Activated naive CD4-positive, alpha-beta T cell treated with anti-CD3 and anti-CD28 coated beads for 36 hours (primary cell): ENCODE measurements around the gene ZIC4. TPM values are rescaled to one million over a fixed set of nuclear protein-coding genes. Genes with fewer than 3 reads are reported as not detected.

ENCODE experiments used
- CTCF ChIA-PET: fragments of 350-600 bp; sonication (Branson Sonifier 250); formaldehyde crosslinking; loops from one replicate; lab custom pipeline; 2021; ENCODE audit warnings: antibody characterized with exemption; lab: Charles Lee
- DNase-seq: peaks from one replicate; pipeline ENCODE4 v3.0.0-alpha.2; 2020
- H3K27ac Mint-ChIP-seq: one replicate; pipeline ENCODE4 v1.8.0; 2021; ENCODE audit warnings: mild to moderate bottlenecking, mixed read lengths
- H3K27me3 Mint-ChIP-seq: one replicate; pipeline ENCODE4 v1.8.0; 2021; ENCODE audit warnings: low read depth, mixed read lengths
- H3K36me3 Mint-ChIP-seq: one replicate; pipeline ENCODE4 v1.8.0; 2021; ENCODE audit warnings: low read depth, mixed read lengths
- H3K4me1 Mint-ChIP-seq: one replicate; pipeline ENCODE4 v1.8.0; 2021; ENCODE audit warnings: low read depth, mixed read lengths
- H3K4me3 Mint-ChIP-seq: one replicate; pipeline ENCODE4 v1.8.0; 2021; ENCODE audit warnings: mild to moderate bottlenecking, moderate library complexity, mixed read lengths
- H3K9me3 Mint-ChIP-seq: one replicate; pipeline ENCODE4 v1.8.0; 2021; ENCODE audit warnings: mixed read lengths
- intact Hi-C: fragments of 100-400 bp; cut with micrococcal nuclease; formaldehyde crosslinking; loops from one replicate; pipeline ENCODE4 v1.15.1; 2023
- total RNA-seq, 2 experiments: library from RNA; stranded (reverse); gene quantifications; one replicate each; pipeline ENCODE4 v1.2.3, GENCODE V29; 2021

Gene ZIC4
- total RNA-seq, 2 experiments from 2014 or later = not detected

DNA sequence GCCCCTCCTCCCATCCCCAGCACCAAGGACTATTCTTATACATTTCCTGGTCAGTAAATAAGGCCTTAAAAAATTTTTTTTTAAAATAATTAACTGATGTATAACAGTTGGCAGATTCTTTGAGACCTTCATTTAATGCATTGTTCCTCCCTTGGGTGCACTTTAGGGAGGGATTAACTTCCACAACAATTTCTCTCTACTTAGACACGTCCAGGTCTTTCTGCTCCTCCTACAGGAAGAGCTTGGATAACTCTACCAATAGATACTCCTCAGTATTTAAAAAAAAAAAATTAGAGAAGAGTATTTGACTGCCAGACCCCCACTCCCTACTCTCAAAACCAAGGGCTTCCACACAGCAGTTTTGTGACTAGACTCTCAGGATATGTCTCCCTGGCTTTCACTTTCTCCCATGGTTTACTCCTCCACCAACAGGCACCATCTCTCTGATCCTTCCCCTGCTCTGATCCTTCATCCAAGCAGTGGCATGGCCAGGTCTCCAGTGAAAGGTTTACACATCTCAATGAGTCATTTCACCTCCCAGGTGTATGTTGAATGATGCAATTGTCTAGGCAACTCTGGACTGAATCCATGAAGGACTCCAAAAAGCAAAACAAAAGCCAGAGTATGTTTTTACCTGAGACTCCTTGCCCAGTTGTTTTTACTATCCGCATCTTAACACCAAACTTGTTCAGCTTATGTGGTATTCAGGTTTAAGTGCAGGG is 7.4 kb downstream of the ZIC4 start:
- Mint-ChIP-seq H3K9me3 (peaks cover 4% of the 10 kb centered on the region), H3K27me3 (peaks cover 78% of the 10 kb centered on the region), H3K36me3 (peaks cover 10% of the 10 kb centered on the region), H3K27ac (no peak overlapping the region), H3K4me1 (peaks cover 8% of the 10 kb centered on the region), H3K4me3 (no peak overlapping the region)
- CTCF ChIA-PET = no interaction called here
- intact Hi-C loops = no loop called here
- DNase-seq = no peak

DNA sequence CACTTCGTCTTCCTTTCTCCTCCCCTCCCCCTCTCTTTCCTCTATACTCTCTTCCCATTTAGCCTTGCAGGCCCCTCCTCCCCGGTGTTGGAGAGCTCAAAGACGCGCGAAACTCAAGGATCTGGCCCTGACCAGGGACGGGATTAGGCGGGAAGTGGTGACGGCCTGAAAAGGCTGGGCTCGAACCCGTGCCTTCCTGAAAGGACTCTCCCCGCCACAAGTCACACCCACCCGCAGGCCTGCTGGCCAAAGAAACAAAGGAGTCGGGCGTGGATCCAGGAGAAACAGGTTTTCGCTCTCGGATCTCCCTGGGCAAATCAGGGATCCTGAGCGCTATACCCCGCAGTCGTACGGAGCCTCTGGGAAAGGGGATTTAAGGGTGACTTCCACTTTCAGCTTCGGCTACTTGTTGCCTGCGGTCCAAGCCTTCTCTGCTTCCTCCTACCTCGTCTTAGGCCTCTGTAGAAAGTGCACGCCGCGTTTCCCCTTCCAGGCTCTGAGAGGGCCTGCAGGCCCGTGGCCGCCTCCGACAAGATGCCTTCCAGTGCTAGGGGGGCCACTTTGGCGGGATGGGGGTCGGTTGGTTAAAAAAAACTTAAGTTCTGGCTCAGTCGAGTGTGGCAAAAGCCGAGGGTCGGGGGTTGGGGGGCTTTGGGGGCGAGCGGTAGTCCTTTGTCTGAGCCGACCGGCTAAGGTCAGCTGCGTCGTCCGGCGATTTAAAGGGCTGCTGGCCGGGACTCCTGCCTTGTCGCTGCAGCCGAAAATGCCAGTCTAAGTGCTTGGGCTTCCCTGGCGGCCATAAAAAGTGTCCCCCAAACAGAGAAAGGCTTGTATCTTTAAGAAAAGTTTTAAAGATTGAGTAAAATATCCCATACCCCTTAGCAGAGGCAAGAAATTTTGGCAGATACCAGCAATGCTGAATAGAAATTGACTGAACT is 8.2 kb downstream of the ZIC4 start:
- H3K4me3 Mint-ChIP-seq = no peak overlapping the region
- peaks cover 75% of the 10 kb centered on the region for H3K27me3 Mint-ChIP-seq
- intact Hi-C loops = no loop called here
- H3K9me3 Mint-ChIP-seq = peaks cover 4% of the 10 kb centered on the region
- no peak overlapping the region for H3K27ac Mint-ChIP-seq
- peaks cover 10% of the 10 kb centered on the region for H3K4me1 Mint-ChIP-seq
- peaks cover 10% of the 10 kb centered on the region for H3K36me3 Mint-ChIP-seq
- CTCF ChIA-PET = no interaction called here
- DNase-seq = no peak

DNA sequence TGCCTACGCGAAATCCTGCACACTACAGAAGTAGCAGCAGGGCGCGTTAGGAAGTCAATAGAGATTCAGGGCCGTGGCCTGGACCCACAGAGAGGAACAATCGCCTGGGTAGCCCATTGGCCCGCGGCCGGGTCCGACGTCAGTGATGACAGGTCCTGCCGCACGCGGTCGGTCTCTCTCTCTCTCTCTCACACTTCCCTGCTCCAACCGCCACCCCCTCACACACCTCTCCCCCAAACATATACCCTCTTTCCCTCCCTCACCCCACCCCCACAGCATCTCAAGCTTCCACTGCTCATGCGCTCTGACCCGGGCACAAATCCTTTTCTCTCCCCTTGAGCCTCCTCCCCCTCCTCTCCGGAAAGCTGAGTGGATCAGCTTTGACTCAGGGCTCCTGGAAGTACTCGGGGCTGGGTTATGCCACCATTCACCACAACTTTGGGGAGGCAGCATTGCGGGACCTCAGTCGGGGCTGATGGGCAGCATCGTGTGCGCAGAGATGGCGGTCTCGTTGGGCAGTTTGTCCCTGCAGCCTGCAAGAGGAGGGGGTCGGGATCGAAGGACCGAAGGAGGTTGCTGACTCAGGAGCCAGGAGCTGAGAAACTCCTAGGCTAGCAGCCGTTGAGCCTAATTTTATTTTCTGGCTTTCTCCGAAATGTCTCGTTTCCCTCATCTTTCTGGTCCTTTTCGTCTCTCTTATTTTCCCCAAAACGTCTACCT is 9.0 kb downstream of the ZIC4 start:
- peaks cover 77% of the 10 kb centered on the region for H3K27me3 Mint-ChIP-seq
- H3K9me3 Mint-ChIP-seq = peaks cover 4% of the 10 kb centered on the region
- H3K27ac Mint-ChIP-seq = no peak overlapping the region
- peaks cover 13% of the 10 kb centered on the region for H3K36me3 Mint-ChIP-seq
- H3K4me1 Mint-ChIP-seq = peaks cover 10% of the 10 kb centered on the region
- intact Hi-C loops = no loop called here
- H3K4me3 Mint-ChIP-seq = no peak overlapping the region
- CTCF ChIA-PET = no interaction called here
- DNase-seq = no peak

DNA sequence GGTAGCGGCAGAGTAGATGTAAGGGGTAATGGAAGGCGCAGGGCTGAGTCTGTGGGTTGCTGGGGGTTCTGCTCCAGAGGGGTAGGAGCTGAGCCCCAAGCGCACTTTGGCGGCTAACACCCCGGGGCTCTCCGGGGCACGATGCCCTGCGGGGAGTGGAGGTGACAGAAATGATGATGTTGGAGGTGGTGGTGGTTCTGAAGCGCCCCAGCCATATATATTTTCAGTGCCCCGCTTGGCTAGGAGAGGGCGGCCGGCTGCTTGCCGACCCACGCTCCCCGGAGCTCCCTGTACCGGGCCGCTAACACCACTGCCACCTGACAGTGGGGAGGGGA is 9.7 kb downstream of the ZIC4 start:
- Mint-ChIP-seq H3K27ac (no peak overlapping the region), H3K36me3 (peaks cover 15% of the 10 kb centered on the region), H3K27me3 (peaks cover 78% of the 10 kb centered on the region), H3K4me3 (no peak overlapping the region), H3K4me1 (peaks cover 10% of the 10 kb centered on the region), H3K9me3 (peaks cover 1% of the 10 kb centered on the region)
- CTCF ChIA-PET = interaction anchor here (0.6 kb wide), 1 partner anchor 46 kb away, joined by 4 read pairs; no protein-coding TSS in a partner anchor
- no peak for DNase-seq
- intact Hi-C loops = no loop called here

DNA sequence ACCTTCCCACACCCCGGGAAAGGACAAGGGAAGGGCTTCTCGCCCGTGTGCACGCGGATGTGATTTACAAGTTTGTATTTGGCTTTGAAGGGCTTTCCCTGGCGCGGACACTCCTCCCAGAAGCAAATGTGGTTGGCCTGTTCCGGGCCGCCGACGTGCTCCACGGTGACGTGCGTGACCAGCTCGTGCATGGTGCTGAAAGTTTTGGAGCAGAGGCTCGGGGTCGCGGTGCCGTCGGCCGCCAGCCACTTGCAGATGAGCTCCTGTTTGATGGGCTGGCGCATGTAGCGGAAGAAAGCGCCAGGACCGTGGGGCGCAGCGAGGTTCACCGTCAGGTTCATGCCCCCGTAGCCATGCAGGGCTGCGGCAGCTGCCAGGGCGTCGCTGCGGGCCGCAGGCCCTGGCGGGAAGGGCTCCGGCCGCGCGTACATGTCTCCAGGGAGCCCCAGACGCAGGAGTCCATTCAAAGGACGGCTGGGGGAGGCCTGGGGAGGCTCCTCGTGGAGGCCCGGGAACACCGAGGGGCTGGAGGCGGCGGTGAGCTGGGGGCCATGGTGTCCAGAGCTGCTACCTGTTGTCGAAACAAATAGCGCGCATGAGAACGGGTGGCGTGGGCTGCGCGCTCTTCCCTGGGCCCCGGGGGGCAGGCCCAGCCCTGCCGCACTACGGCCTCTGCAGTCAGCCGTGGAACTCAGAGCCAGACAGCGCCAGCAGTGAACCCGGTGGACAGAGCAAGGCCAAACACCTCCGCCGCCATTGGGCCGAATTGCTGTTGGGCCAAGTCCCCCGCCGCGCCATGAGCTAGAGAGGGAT is 10.2 kb downstream of the ZIC4 start:
- Mint-ChIP-seq H3K4me3 (no peak overlapping the region), H3K36me3 (peaks cover 20% of the 10 kb centered on the region), H3K27ac (no peak overlapping the region), H3K9me3 (peaks cover 1% of the 10 kb centered on the region), H3K4me1 (peaks cover 10% of the 10 kb centered on the region), H3K27me3 (peaks cover 77% of the 10 kb centered on the region)
- CTCF ChIA-PET = interaction anchor here (0.6 kb wide), 1 partner anchor 46 kb away, joined by 4 read pairs; no protein-coding TSS in a partner anchor
- DNase-seq = no peak
- intact Hi-C loops = no loop called here

DNA sequence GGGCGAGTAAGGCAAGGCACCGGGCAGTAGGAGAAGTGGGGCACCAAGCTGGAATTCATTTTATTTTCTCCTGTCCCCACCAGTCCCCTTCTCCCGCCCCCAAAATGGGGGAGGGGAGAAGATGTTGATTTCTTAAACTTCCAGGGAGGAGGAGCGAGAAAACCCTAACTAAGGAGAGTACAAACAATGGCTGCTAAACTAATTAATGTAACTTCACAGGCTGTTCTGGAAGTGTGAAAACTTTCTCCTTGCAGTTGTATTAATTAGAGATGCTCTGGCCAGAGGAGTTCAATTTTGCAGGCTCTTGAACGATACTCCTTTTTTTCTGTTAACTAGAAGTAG is 11.5 kb downstream of the ZIC4 start:
- Mint-ChIP-seq H3K4me3 (no peak overlapping the region), H3K36me3 (peaks cover 20% of the 10 kb centered on the region), H3K27ac (peak overlapping the region; percentile 8), H3K27me3 (peaks cover 81% of the 10 kb centered on the region), H3K9me3 (peaks cover 1% of the 10 kb centered on the region), H3K4me1 (peaks cover 10% of the 10 kb centered on the region)
- DNase-seq = no peak
- CTCF ChIA-PET = no interaction called here
- intact Hi-C loops = no loop called here

DNA sequence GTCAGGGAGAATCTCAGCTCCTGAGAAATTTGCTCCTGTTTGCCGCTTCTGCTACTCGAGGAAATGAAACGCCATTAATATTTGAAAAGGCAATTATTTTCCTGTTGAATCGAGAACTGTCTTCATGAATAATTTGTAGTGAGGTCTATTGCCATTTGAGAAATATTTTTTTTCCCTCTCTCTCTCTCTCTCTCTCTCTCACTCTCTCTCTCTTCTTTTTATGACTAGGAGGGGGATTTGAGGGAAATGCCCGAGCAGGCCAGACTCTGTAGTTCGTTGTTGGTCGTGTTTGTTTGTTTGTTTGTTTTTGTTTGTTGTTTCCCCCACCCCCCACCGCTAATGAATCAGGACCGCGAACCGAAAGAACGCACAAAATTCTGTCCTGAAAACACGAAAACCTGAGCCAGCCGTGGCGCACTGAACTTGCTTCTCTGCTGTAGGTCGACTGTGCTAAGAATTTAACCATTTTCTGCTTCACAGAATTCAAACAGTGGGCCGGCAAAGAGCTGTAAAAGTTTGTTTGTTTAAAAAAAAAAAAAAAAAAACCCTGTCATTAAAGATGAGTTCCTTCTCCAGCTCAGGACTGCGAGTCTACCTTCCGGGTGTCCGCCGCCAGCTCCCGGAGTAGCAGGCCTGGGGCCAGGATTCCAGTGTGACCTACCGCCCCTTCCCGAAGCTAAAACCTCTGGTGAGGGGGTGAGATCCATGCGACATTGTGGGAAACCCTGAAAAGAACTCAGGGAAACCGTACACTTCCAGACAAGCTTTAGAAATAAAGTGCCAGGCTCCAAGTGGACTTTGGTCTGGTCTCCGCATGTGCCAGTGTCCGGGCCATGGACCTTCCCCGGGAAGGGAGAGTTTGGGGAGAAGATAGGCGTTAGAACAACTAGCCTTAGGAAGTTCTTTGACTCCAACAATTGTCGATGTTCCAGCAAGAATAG is 12.1 kb downstream of the ZIC4 start:
- DNase-seq = no peak
- no peak overlapping the region for H3K4me3 Mint-ChIP-seq
- CTCF ChIA-PET = interaction anchor here (1.3 kb wide), 1 partner anchor 11 kb away, joined by 5 read pairs; no protein-coding TSS in a partner anchor
- peaks cover 1% of the 10 kb centered on the region for H3K9me3 Mint-ChIP-seq
- H3K27me3 Mint-ChIP-seq = peaks cover 81% of the 10 kb centered on the region
- peak overlapping the region; percentile 8 for H3K27ac Mint-ChIP-seq
- peaks cover 10% of the 10 kb centered on the region for H3K4me1 Mint-ChIP-seq
- intact Hi-C loops = no loop called here
- H3K36me3 Mint-ChIP-seq = peaks cover 20% of the 10 kb centered on the region

DNA sequence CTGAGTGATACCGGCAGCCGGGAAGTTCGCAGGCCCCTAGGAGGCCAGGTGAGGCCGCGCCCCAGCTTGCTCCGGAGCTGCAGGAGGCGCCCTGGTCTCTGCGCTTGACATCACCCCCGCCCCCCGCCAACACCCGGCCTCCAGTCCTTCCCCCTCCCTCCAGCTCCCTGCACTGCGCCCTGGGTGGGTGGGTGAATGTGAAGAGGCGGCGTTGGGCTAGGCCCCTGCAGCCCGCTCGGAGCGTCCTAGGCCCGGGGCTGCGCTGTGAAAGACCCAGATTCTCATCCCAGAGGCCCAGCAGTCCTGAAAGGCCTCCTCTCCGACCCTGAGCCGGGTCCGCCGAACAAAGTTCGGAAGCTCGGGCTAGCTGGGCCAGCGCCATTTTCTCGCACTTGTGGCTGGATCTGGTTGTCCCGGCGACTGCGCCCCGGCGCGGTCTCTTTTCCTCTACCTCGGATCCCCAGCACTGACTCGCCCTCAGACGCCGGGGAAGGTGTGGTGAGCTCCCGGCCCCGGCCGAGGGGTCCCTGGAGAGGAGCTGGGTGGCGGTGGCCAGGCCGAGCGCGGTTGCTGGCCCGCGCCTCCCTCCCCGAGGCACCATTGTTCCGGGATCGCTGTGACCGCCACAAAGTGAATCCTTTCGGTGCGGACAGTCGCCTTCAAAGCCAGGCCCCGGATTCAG is 12.9 kb downstream of the ZIC4 start:
- Mint-ChIP-seq H3K4me3 (no peak overlapping the region), H3K27ac (no peak overlapping the region), H3K4me1 (peaks cover 10% of the 10 kb centered on the region), H3K27me3 (peaks cover 84% of the 10 kb centered on the region), H3K36me3 (peaks cover 20% of the 10 kb centered on the region), H3K9me3 (peaks cover 1% of the 10 kb centered on the region)
- intact Hi-C loops = no loop called here
- no peak for DNase-seq
- CTCF ChIA-PET = interaction anchor here (1.3 kb wide), 1 partner anchor 10 kb away, joined by 5 read pairs; no protein-coding TSS in a partner anchor

DNA sequence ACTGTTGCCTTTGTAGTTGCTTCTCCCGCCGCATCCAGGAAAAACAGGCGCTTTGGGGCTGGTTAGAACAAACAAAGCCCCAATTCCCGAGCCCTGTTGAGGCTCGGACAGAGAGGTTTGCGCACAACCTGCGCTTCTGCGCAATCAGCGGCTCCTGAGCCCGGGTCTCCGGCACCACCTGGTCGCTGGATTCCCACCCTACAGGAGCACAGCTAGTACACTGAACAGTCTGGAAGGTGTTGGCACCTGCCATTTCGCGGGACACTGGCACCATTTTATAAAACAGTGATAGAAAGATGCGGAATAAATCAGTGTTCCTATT is 13.8 kb downstream of the ZIC4 start:
- Mint-ChIP-seq H3K9me3 (peaks cover 1% of the 10 kb centered on the region), H3K27ac (no peak overlapping the region), H3K27me3 (peaks cover 84% of the 10 kb centered on the region), H3K4me1 (peaks cover 6% of the 10 kb centered on the region), H3K4me3 (no peak overlapping the region), H3K36me3 (peaks cover 18% of the 10 kb centered on the region)
- intact Hi-C loops = no loop called here
- DNase-seq = no peak
- CTCF ChIA-PET = interaction anchor here (1.3 kb wide), 1 partner anchor 9 kb away, joined by 5 read pairs; no protein-coding TSS in a partner anchor

DNA sequence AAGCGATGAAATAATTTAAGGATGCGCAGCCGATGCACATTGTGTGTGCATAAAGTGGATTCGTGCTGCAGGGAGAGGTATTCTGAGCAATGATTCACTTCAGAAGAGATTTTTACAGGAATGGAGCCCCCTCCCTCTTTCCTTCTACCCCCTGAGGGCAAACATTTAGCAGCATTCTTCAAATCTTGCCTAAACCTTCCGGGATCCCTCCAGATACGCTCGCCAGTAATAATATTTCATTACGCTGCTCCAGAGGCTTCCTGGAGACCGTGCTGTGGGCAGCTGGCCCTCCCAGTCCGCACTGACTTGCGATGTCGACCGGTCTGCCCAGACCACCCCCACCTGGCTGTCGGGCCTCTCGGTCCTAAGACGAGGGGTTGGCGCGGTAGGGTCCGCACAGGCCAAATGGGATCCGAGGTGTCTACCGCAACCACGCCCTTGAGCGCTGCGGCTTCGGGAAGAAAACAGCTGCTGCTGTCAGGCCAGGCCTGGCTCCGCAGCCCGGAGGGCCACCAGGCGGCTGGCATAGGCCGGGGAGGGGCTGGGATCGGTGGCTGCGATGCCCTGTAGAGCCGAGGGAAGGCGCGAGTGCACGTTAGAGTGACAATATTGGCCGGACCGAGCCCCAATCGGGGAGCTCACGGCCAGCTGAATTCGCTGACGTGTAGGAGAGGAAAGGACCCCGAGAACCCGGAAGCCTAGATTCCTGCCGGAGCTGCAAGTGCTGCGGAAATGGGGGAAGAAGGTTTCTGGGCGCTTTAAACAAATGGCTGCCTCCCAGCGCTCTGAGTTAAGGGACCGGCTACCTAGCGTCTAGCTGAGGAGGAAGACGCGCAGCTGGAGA is 14.3 kb downstream of the ZIC4 start:
- CTCF ChIA-PET = no interaction called here
- no peak overlapping the region for H3K4me3 Mint-ChIP-seq
- no peak for DNase-seq
- H3K36me3 Mint-ChIP-seq = peaks cover 13% of the 10 kb centered on the region
- H3K9me3 Mint-ChIP-seq = peaks cover 1% of the 10 kb centered on the region
- peaks cover 2% of the 10 kb centered on the region for H3K4me1 Mint-ChIP-seq
- intact Hi-C loops = no loop called here
- peaks cover 84% of the 10 kb centered on the region for H3K27me3 Mint-ChIP-seq
- H3K27ac Mint-ChIP-seq = no peak overlapping the region
